ENCODE measurements around the gene IFNL4.
"Not testable (repeated sequence)": the region's sequence is repeated elsewhere in the genome, so short reads cannot be mapped to it uniquely, and the experiment has no call there.

IFNL4 gene

GRCh38 chr19:39254531-39255345, 6.1 kb upstream of the IFNL4 start:
- no peak for DNase-seq

- no peak for DNase-seq
Measured at GRCh38 chr19:39253374-39254149, 4.9 kb upstream of the IFNL4 start.

- no peak for DNase-seq
Measured at GRCh38 chr19:39252458-39252857, 3.8 kb upstream of the IFNL4 start.

GRCh38 chr19:39251846-39252245, 3.2 kb upstream of the IFNL4 start:
- no peak for DNase-seq

GRCh38 chr19:39251081-39251480, 2.4 kb upstream of the IFNL4 start:
- no peak for DNase-seq

- no peak for DNase-seq
Measured at GRCh38 chr19:39247701-39248664, 673 bp downstream of the IFNL4 start.

- DNase-seq: peak; percentile 40
Measured at GRCh38 chr19:39246951-39247669, 1.5 kb downstream of the IFNL4 start.

GRCh38 chr19:39245166-39245565, 3.5 kb downstream of the IFNL4 start:
- DNase-seq: not testable (repeated sequence)

GRCh38 chr19:39244410-39245100, 4.1 kb downstream of the IFNL4 start, which contains the start of gene IFNL3:
IFNL3 (minus strand) TSS chr19:39245006; CDS start chr19:39244967, 39 bp downstream.
- not testable (repeated sequence) for DNase-seq

GRCh38 chr19:39243741-39244140, 4.9 kb downstream of the IFNL4 start:
- not testable (repeated sequence) for DNase-seq

- DNase-seq: no peak
Measured at GRCh38 chr19:39240421-39240820, 8.2 kb downstream of the IFNL4 start.

GRCh38 chr19:39238944-39239343, 9.7 kb downstream of the IFNL4 start:
- DNase-seq: no peak

GRCh38 chr19:39238209-39238608, 10.4 kb downstream of the IFNL4 start:
- DNase-seq: no peak

GRCh38 chr19:39237200-39238184, 11.2 kb downstream of the IFNL4 start:
- DNase-seq: no peak

- DNase-seq: no peak
Measured at GRCh38 chr19:39236527-39236926, 12.1 kb downstream of the IFNL4 start.

- no peak for DNase-seq
Measured at GRCh38 chr19:39232708-39233107, 15.9 kb downstream of the IFNL4 start.

GRCh38 chr19:39230096-39230764, 18.4 kb downstream of the IFNL4 start:
- no peak for DNase-seq

- no peak for DNase-seq
Measured at GRCh38 chr19:39224910-39225309, 23.7 kb downstream of the IFNL4 start.

- DNase-seq: no peak
Measured at GRCh38 chr19:39223703-39224279, 24.9 kb downstream of the IFNL4 start.
